ENCODE measurements around the gene PVALEF. TPM values are rescaled to one million over a fixed set of nuclear protein-coding genes. Genes with fewer than 3 reads are reported as not detected.

PVALEF gene
- total RNA-seq, 4 donors from 2014 or later = not detected

GRCh38 chr17:81128774-81129173, 36.5 kb upstream of the PVALEF start:
- DNase-seq (ENCODE audit: extremely low spot score) = no peak
- H3K4me1 ChIP-seq = peaks cover 0 to 5% (median 1%) of the 10 kb centered on the region in 4 donors
- H3K27me3 ChIP-seq = no peaks in the 10 kb centered on the region
- H3K9me3 ChIP-seq = no peaks in the 10 kb centered on the region
- peak overlapping the region; percentile 30 to 41 (median 38) for H3K4me3 ChIP-seq
- TF ChIP-seq EP300 (IDR thresholded peaks at IDR 0.05) = no peak
- TF ChIP-seq POLR2AphosphoS5 (IDR thresholded peaks at IDR 0.05) = peak in 1 of 2 donors; percentile 48
- H3K36me3 ChIP-seq = peaks cover 0 to 4% (median 3%) of the 10 kb centered on the region in 4 donors
- intact Hi-C loops (cut with DNase I) = no loop called here
- H3K27ac ChIP-seq (replicated peaks in 1 of 4) = peak overlapping the region in 2 of 4 donors; percentile 53 to 72
- WGBS = 92% methylated on average over 23 of the region's 23 CpGs

- Histone ChIP-seq H3K4me3 (no peak overlapping the region), H3K36me3 (peaks cover 0 to 5% (median 4%) of the 10 kb centered on the region in 4 donors), H3K27me3 (no peaks in the 10 kb centered on the region), H3K27ac (replicated peaks in 1 of 4) (peak overlapping the region; percentile 38 to 72 (median 52)), H3K9me3 (no peaks in the 10 kb centered on the region), H3K4me1 (peaks cover 0 to 5% (median 1%) of the 10 kb centered on the region in 4 donors)
- DNase-seq (ENCODE audit: extremely low spot score) = no peak
- TF ChIP-seq POLR2A (IDR thresholded peaks at IDR 0.05; ENCODE audit: low read depth) (no peak), CTCF (IDR thresholded peaks at IDR 0.05) (no peak), EP300 (IDR thresholded peaks at IDR 0.05) (no peak), POLR2AphosphoS5 (IDR thresholded peaks at IDR 0.05) (no peak)
- 81% methylated on average over 9 of the region's 11 CpGs for WGBS
- intact Hi-C loops (cut with DNase I) = no loop called here
These were observed 36.0 kb upstream of the PVALEF start for GRCh38 chr17:81129289-81129688.

- peaks cover 0 to 5% (median 1%) of the 10 kb centered on the region in 4 donors for H3K4me1 ChIP-seq
- no peak overlapping the region for H3K4me3 ChIP-seq
- H3K36me3 ChIP-seq = peaks cover 0 to 5% (median 0%) of the 10 kb centered on the region in 4 donors
- no peak for TF ChIP-seq POLR2AphosphoS5 (IDR thresholded peaks at IDR 0.05)
- TF ChIP-seq EP300 (IDR thresholded peaks at IDR 0.05) = no peak
- TF ChIP-seq POLR2A (IDR thresholded peaks at IDR 0.05; ENCODE audit: low read depth) = no peak
- TF ChIP-seq CTCF (IDR thresholded peaks at IDR 0.05) = no peak
- H3K27me3 ChIP-seq = no peaks in the 10 kb centered on the region
- H3K27ac ChIP-seq (replicated peaks in 1 of 4) = peak overlapping the region; percentile 38 to 72 (median 52)
- WGBS = no CpG with 5 or more reads among the region's 14 CpGs
- intact Hi-C loops (cut with DNase I) = no loop called here
- no peak for DNase-seq (ENCODE audit: extremely low spot score)
- no peaks in the 10 kb centered on the region for H3K9me3 ChIP-seq
These were observed 35.5 kb upstream of the PVALEF start for GRCh38 chr17:81129711-81130367.

GRCh38 chr17:81130385-81131361, 34.6 kb upstream of the PVALEF start:
- intact Hi-C loops (cut with DNase I) = no loop called here
- H3K27me3 ChIP-seq = no peaks in the 10 kb centered on the region
- TF ChIP-seq POLR2A (IDR thresholded peaks at IDR 0.05; ENCODE audit: low read depth) (no peak), POLR2AphosphoS5 (IDR thresholded peaks at IDR 0.05) (no peak), CTCF (IDR thresholded peaks at IDR 0.05) (no peak)
- peaks cover 0 to 5% (median 0%) of the 10 kb centered on the region in 4 donors for H3K36me3 ChIP-seq
- no CpG with 5 or more reads among the region's 41 CpGs for WGBS
- H3K9me3 ChIP-seq = no peaks in the 10 kb centered on the region
- peak overlapping the region; percentile 42 to 72 (median 54) for H3K27ac ChIP-seq (replicated peaks in 1 of 4)
- H3K4me3 ChIP-seq = peak overlapping the region in 3 of 4 donors; percentile 7 to 31 (median 20)
- peaks cover 0 to 5% (median 2%) of the 10 kb centered on the region in 4 donors for H3K4me1 ChIP-seq
- no peak for DNase-seq (ENCODE audit: extremely low spot score)

Data from esophagus muscularis mucosa (tissue), 4 donors.